ENCODE measurements around the gene CDH13.

- TF ChIP-seq CSDC2 (CRISPR knock-in tag; IDR thresholded peaks at IDR 0.05): no peak
- no peak for TF ChIP-seq ZNF565 (CRISPR knock-in tag; conservative IDR thresholded peaks at IDR 0.05; ENCODE audit: low read depth)
Measured at GRCh38 chr16:82732461-82732860, 105.7 kb downstream of the CDH13 start.

Measured in SK-N-SH treated with all-trans-retinoic acid at 6 μM for 48 hours (cell line).